Natural killer cell treated with Interleukin-12 subunit alpha and Interleukin-12 subunit beta and Interleukin-15 and Interleukin-18, amount 100 ng/mL, for 72 hours (primary cell): ENCODE results near the gene SLC2A3. TPM values are rescaled to one million over a fixed set of nuclear protein-coding genes. Genes with fewer than 3 reads are reported as not detected.
"Not testable (repeated sequence)": the region's sequence is repeated elsewhere in the genome, so short reads cannot be mapped to it uniquely, and the experiment has no call there.

ENCODE experiments used
- ATAC-seq, 2 donors: fragments of 150-1000 bp; cut with Tn5 transposase in 1 of 2; sonication (Bioruptor Pico), chemical (Tn5 transposase) in 1 of 2; 2 replicates each; pipeline ENCODE4 v1.10.0; 2021
- DNase-seq: peaks from one replicate; pipeline ENCODE4 v3.0.0; 2022; ENCODE audit warnings: low spot score
- H3K27ac Mint-ChIP-seq, 2 donors: 1 replicate in 1 of 2; 2 replicates in 1 of 2; pipeline ENCODE4 v1.8.0; 2022; ENCODE audit warnings: mixed read lengths in 2 of 2, mild to moderate bottlenecking in 1 of 2, moderate library complexity in 1 of 2
- H3K27me3 Mint-ChIP-seq, 2 donors: 1 replicate in 1 of 2; 2 replicates in 1 of 2; pipeline ENCODE4 v1.8.0; 2022; ENCODE audit warnings: mixed read lengths in 2 of 2
- H3K36me3 Mint-ChIP-seq: one replicate; pipeline ENCODE4 v1.8.0; 2022; ENCODE audit warnings: mixed read lengths
- H3K4me1 Mint-ChIP-seq, 2 donors: 1 replicate in 1 of 2; 2 replicates in 1 of 2; pipeline ENCODE4 v1.8.0; 2022; ENCODE audit warnings: low read depth in 2 of 2, mixed read lengths in 2 of 2, mild to moderate bottlenecking in 1 of 2
- H3K4me3 Mint-ChIP-seq: one replicate; pipeline ENCODE4 v1.8.0; 2022; ENCODE audit warnings: mixed read lengths
- H3K9me3 Mint-ChIP-seq: 2 replicates; pipeline ENCODE4 v1.8.0; 2022; ENCODE audit warnings: mixed read lengths
- total RNA-seq, 2 donors: library from RNA; stranded (reverse); gene quantifications; one replicate each; pipeline ENCODE4 v1.2.3, GENCODE V29; 2022

SLC2A3 gene
- total RNA-seq, 2 donors from 2014 or later: 250 to 356 TPM

DNA sequence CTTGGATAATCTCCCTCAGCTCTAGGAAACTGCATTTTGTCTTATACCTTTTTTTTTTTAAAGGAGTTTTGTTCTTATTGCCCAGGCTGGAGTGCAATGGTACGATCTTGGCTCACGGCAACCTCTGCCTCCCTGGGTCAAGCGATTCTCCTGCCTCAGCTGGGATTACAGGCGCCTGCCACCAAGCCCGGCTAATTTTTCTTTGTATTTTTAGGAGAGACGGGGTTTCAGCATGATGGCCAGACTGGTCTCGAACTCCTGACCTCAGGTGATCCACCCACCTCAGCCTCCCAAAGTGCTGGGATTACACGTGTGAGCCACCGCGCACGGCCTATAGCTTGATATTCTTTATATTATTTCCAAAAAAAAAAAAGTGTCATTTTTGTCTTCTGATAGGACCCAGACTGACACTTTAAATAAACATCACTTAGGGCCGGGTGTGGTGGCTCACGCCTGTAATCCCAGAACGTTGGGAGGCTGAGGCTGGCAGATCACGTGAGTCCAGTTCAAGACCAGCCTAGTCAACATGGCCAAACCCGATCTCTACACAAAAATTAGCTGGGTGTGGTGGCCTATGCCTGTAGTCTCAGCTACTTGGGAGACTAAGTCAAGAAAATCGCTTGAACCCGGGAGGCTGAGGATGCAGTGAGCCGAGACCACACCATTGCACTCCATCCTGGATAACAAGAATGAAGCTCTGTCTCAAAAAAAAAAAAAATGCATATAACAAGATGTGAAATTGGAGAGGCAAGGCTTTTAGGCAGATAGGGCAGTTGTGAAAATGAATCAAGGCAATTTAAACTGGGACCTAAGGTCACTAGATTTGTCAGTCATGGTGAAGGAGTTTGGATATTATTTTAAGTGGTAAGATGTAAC, 18.4 kb downstream of the SLC2A3 start:
- Mint-ChIP-seq H3K4me3 (no peak overlapping the region), H3K4me1 (peaks cover 38 to 41% of the 10 kb centered on the region in 2 donors), H3K27ac (peak overlapping the region in 1 of 2 donors; percentile 23), H3K9me3 (no peaks in the 10 kb centered on the region), H3K27me3 (no peaks in the 10 kb centered on the region), H3K36me3 (peaks cover 15% of the 10 kb centered on the region)
- no peak for ATAC-seq
- no peak for DNase-seq

DNA sequence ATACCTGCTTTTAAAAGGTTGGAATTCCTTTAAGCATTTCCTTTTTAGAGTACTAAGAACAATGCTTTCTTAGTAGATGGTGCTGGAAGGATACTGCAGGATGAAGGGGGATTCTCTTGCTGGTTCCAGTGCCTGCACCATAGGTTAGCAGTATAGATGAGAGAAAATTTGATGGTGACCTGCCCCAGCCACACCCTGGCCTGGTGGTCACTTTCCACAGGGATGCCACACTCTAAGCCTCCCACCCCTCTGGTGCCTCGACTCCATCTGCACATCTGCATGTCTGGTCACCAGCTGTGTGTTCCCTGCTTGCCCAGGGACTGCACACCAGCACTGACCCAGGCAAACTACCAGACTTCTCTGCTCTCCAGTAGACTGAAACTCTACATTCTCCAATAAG, 19.1 kb downstream of the SLC2A3 start:
- peaks cover 12% of the 10 kb centered on the region for H3K36me3 Mint-ChIP-seq
- H3K9me3 Mint-ChIP-seq: no peaks in the 10 kb centered on the region
- peaks cover 35 to 41% of the 10 kb centered on the region in 2 donors for H3K4me1 Mint-ChIP-seq
- ATAC-seq: no peak
- no peak overlapping the region for H3K4me3 Mint-ChIP-seq
- no peak for DNase-seq
- H3K27ac Mint-ChIP-seq: peak overlapping the region in 1 of 2 donors; percentile 23
- H3K27me3 Mint-ChIP-seq: no peaks in the 10 kb centered on the region

DNA sequence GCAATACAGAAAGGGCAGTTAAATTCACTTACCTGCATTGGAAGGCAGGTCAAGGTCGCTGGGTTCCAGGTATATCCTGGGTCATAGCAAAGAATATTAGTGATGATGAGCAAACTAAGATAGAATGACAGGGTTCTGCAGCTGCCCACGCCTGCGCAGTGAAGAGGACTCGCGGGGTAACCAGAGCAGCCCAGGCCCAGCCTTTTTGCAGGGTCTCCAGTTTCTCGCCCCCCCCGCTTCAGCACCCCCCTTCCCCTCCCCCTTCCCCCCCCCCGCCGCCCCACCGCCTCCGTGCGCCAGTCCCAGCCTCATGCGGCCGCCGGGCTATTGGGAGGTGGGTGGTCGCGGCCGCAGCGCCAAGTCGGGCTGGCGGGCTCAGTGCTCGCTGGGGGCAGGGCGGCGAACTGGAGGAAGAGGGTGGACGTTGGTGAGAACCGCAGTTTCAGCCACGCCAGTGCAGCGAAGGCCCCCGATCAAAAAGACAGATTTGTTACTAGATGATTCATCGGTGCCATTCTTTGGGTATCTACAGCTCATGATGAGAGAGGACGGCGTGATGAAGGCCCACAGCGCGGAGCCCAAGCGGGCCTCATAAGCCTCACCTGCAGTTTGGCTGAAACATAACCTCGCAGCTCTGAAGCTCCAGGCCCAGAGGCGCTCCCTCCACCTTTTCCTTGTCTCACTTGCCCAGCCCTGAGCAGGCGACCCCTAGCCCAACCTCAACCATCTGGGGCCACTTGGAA, 20.2 kb downstream of the SLC2A3 start:
- Mint-ChIP-seq H3K4me3 (peak overlapping the region; percentile 51), H3K36me3 (peaks cover 12% of the 10 kb centered on the region), H3K27me3 (no peaks in the 10 kb centered on the region), H3K4me1 (peaks cover 29 to 32% of the 10 kb centered on the region in 2 donors), H3K27ac (peak overlapping the region in 1 of 2 donors; percentile 23), H3K9me3 (no peaks in the 10 kb centered on the region)
- DNase-seq (peak; percentile 63), ATAC-seq (peak; percentile 79 to 84)

DNA sequence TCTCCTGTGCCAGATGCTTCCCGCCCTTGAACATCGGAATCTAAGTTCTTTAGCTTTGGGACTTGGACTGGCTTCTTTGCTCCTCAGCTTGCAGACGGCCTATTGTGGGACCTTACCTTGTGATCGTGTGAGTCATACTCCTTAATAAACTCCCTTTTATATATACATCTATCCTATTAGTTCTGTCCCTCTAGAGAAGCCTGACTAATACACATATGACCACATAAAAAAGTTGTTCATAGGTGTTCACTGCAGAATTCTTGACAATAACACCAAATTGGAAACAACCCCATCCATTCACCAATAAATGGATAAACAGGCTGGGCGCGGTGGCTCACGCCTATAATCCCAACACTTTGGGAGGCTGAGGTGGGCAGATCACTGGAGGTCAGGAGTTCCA, 25.9 kb downstream of the SLC2A3 start:
- not testable (repeated sequence) for DNase-seq, ATAC-seq, H3K27me3 Mint-ChIP-seq, H3K4me1 Mint-ChIP-seq, H3K9me3 Mint-ChIP-seq, H3K27ac Mint-ChIP-seq, H3K36me3 Mint-ChIP-seq, H3K4me3 Mint-ChIP-seq

DNA sequence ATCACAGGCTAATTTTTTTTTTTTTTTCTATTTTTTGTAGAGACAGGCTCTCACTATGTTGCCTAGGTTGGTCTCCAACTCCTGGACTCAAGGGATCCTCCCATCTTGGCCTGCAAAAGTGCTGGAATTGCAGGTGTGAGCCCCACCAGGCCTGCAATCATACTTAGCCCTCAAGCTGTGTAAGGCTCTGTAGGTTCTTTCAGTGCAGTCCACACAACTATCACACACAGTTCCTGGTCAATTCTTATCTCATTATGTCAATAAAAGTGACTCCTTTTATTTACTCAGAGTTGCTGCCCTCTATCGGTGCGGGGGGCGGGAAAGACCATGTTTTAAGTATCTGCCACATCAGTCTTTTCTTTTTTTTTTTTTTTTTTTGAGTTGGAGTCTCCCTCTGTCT, 29.0 kb downstream of the SLC2A3 start:
- H3K4me1 Mint-ChIP-seq: no peaks in the 10 kb centered on the region
- H3K4me3 Mint-ChIP-seq: no peak overlapping the region
- no peak overlapping the region for H3K27ac Mint-ChIP-seq
- no peaks in the 10 kb centered on the region for H3K27me3 Mint-ChIP-seq
- DNase-seq (no peak), ATAC-seq (no peak)
- no peaks in the 10 kb centered on the region for H3K9me3 Mint-ChIP-seq
- H3K36me3 Mint-ChIP-seq: no peaks in the 10 kb centered on the region

DNA sequence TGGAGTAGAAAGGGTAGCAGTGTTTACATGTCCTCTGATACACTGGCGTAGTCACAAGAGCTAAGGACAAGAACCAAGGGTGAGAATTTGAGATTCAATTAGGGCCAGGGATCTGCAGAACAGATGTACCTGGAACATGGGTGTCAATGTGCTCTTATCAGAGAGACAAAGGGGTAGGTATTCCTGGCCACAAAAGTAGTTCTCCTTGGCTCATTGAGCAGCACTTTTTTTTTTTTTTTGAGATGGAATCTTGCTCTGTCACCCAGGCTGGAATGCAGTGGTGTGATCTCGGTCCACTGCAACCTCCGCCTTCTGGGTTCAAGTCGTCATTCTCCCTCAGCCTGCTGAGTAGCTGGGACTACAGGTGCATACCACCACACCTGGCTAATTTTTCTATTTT, 29.7 kb downstream of the SLC2A3 start:
- H3K4me1 Mint-ChIP-seq, H3K4me3 Mint-ChIP-seq, DNase-seq, H3K36me3 Mint-ChIP-seq, H3K27me3 Mint-ChIP-seq, ATAC-seq, H3K27ac Mint-ChIP-seq, H3K9me3 Mint-ChIP-seq: not testable (repeated sequence)

DNA sequence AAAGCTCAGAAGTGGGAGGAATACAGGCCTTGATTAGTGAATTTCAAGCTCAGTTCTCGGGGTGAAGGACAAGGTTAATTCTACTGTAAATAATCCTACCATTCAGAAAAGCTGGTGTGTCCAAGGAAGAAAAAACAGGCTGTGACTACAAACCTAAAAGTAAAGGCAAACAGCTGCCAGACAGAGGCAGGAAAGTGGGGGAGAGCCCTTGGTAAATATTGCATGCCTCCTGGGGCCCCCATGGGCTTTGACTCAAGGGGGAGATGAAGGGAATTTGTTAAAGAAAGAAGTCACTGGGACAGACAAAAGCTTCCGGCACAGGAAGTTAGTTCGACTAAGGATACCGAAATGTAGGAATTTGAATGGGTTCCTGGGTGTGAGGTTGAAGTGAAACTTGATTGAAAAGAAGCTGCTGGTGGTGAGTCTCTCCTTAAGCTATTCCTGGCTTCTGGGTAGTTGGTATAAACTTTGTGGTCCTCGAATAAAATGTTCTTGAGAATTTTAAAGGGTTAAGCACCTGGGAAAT, 30.3 kb downstream of the SLC2A3 start:
- H3K27me3 Mint-ChIP-seq, H3K4me1 Mint-ChIP-seq, H3K9me3 Mint-ChIP-seq, H3K27ac Mint-ChIP-seq, ATAC-seq, H3K36me3 Mint-ChIP-seq, H3K4me3 Mint-ChIP-seq, DNase-seq: not testable (repeated sequence)

DNA sequence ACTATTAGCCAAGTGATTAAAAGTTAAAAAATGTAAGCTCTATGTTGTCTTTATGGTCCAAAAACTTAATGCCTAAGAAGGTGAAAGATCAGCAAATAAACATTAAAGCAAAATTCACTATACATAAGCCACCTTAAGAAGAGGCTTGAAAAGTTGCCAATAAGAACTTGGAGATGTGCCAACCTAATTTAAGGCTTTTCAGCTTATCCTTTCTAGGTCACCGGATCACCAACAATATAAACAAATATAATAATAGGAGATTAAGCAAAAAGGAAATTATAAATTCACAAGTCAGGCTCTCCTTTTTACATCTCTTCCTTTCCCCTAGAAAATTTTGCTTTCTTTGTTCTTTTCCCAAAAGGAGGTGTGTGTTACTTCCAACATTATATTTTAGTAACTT, 30.9 kb downstream of the SLC2A3 start:
- Mint-ChIP-seq H3K4me1 (no peaks in the 10 kb centered on the region), H3K36me3 (no peaks in the 10 kb centered on the region), H3K4me3 (no peak overlapping the region), H3K27me3 (no peaks in the 10 kb centered on the region), H3K27ac (no peak overlapping the region), H3K9me3 (no peaks in the 10 kb centered on the region)
- DNase-seq: no peak
- ATAC-seq: no peak

DNA sequence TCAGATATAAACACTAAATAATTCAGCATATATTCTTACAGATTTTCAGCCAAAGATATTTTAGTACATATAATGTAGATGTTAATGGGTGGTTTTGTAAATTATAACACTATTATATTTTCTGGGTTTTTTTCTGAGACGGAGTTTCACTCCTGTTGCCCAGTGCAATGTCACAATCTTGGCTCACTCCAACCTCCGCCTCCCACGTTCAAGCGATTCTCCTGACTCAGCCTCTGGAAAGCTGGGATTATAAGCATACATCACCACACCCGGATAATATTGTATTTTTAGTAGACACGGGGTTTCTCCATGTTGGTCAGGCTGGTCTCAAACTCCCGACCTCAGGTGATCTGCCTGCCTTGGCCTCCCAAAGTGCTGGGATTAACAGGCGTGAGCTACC, 33.6 kb downstream of the SLC2A3 start:
- H3K36me3 Mint-ChIP-seq, H3K9me3 Mint-ChIP-seq, H3K27ac Mint-ChIP-seq, ATAC-seq, H3K27me3 Mint-ChIP-seq, DNase-seq, H3K4me3 Mint-ChIP-seq, H3K4me1 Mint-ChIP-seq: not testable (repeated sequence)

DNA sequence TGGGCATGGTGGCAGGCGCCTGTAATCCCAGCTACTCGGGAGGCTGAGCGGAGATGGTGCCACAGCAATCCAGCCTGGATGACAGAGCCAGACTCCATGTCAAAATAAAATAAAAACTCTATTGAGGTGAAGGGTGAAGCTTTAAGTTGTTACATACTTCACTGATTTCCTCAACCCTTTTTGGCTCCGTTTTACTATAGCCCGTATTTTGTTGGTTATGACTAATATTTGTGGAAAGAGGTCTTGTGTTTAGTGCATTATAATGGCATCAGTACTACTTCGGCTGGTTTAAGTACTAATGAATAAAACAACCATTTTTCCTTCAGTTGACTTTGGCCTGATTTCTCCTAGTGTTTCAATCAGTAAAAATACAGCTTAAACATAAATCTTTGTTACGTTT, 36.2 kb downstream of the SLC2A3 start:
- no peak overlapping the region for H3K27ac Mint-ChIP-seq
- no peaks in the 10 kb centered on the region for H3K9me3 Mint-ChIP-seq
- DNase-seq: no peak

DNA sequence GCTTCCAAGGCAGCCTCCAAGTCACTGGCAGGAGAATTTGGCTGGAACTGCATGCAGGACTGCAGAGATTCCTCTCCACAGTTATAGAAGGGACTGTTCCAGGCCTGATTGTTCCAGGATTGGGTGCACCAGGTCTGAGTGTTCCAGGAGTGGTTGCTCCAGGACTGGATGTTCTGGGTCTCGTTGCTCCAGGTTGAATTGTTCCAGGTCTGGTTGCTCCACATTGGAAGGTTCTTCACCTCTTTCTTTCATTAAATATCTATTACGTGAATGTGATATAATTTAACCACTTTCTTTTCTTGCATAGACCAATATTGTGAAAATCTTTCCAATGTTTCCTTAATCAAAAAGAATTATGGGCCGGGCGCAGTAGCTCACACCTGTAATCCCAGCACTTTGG, 39.3 kb downstream of the SLC2A3 start:
- H3K36me3 Mint-ChIP-seq, H3K4me1 Mint-ChIP-seq, ATAC-seq, DNase-seq, H3K27ac Mint-ChIP-seq, H3K9me3 Mint-ChIP-seq, H3K27me3 Mint-ChIP-seq, H3K4me3 Mint-ChIP-seq: not testable (repeated sequence)

More for the DNA sequence above, 36.2 kb downstream of the SLC2A3 start:
- Mint-ChIP-seq H3K36me3 (no peaks in the 10 kb centered on the region), H3K4me1 (no peaks in the 10 kb centered on the region), H3K4me3 (no peak overlapping the region), H3K27me3 (no peaks in the 10 kb centered on the region)
- ATAC-seq: no peak

DNA sequence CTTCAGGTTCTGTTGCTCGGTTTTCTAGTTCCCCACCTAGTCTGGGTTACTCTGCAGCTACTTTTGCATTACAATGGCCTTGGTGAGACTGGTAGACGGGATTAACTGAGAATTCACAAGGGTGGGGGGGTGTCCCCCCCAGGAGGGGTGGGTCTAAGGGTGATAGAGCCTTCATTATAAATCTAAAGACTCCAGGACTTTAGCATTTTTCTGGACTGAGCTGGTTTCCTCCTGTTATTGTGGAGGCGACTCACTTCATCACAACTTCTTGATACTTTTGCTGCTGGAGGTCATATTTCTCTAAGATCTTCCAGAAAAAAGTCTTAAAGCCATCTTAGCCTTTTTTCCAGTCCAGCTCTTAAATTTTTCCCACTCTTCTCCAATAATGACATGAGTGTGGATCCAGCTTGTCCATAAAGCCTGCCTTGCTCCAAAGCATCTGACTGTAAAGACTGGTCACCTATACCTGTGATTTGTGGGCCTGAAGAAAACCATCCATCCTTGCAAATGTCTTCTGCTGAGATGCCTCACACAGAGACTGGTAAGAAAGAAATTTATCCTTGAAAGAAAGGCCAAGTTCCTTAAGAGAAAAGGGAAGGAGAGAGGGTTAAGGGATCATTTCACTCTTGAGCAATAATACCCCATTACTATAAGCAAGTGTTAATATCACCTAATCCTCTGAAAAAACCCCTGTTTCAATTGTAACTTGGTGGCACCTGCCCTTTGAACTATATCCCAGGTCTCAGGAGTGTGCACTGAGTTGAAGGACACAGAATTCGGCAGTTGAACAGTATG, 43.6 kb downstream of the SLC2A3 start:
- peaks cover under 1 to 4% of the 10 kb centered on the region in 2 donors for H3K27me3 Mint-ChIP-seq
- H3K9me3 Mint-ChIP-seq: no peaks in the 10 kb centered on the region
- no peak for ATAC-seq
- H3K4me1 Mint-ChIP-seq: peaks cover 0 to 3% of the 10 kb centered on the region in 2 donors
- no peak overlapping the region for H3K27ac Mint-ChIP-seq
- H3K36me3 Mint-ChIP-seq: no peaks in the 10 kb centered on the region
- no peak for DNase-seq
- no peak overlapping the region for H3K4me3 Mint-ChIP-seq

DNA sequence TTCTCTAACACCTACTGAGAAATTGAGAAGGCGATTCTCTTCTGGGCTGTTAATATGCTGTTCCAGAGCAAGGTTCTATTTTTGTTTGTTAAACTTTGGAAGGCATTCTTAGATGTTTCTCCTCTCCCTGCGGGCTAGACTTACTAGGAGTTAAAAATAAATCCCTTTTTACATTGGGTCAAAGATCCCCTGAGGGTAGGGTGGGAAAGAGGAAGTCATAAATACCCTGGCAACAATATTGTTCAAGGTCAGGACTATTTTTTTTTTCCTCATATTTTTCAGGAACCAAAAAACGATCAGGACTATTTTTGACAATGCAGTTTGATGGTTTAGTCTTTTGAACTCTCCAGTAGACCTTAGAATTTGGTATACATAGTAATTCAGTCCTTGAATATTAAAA, 51.3 kb downstream of the SLC2A3 start:
- ATAC-seq (no peak), DNase-seq (no peak)
- no peak overlapping the region for H3K4me3 Mint-ChIP-seq
- H3K27me3 Mint-ChIP-seq: peaks cover 6% of the 10 kb centered on the region in 2 donors
- no peaks in the 10 kb centered on the region for H3K36me3 Mint-ChIP-seq
- H3K4me1 Mint-ChIP-seq: no peaks in the 10 kb centered on the region
- H3K27ac Mint-ChIP-seq: no peak overlapping the region
- no peaks in the 10 kb centered on the region for H3K9me3 Mint-ChIP-seq
